Measurements from ENCODE around the gene SNX19.

DNA sequence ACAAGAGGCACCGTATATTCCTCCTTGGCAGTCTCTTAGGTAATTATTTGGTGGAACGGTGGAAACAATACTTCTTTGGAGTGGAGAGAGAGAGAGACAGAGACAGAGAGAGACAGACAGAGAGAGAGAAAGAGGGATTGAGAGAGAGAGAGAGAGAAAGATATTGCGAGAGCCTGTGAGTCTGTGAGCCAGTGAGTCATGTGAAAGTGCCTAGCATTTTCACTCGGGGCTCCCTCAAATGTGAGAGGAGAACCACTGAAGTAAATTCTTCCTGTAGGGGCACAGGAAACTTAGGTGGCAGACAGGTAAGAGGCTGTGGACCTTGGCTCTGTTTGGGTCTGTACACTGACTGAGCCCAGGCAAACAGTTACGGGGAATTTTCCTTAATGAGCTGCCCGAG lies 31.6 kb upstream of the SNX19 start:
- TF ChIP-seq, protein P1, sequence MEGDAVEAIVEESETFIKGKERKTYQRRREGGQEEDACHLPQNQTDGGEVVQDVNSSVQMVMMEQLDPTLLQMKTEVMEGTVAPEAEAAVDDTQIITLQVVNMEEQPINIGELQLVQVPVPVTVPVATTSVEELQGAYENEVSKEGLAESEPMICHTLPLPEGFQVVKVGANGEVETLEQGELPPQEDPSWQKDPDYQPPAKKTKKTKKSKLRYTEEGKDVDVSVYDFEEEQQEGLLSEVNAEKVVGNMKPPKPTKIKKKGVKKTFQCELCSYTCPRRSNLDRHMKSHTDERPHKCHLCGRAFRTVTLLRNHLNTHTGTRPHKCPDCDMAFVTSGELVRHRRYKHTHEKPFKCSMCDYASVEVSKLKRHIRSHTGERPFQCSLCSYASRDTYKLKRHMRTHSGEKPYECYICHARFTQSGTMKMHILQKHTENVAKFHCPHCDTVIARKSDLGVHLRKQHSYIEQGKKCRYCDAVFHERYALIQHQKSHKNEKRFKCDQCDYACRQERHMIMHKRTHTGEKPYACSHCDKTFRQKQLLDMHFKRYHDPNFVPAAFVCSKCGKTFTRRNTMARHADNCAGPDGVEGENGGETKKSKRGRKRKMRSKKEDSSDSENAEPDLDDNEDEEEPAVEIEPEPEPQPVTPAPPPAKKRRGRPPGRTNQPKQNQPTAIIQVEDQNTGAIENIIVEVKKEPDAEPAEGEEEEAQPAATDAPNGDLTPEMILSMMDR (IDR thresholded peaks at IDR 0.05; ENCODE audit: insufficient read depth, low read length, poor library complexity, severe bottlenecking), result no peak
- TF ChIP-seq EZH2phosphoT487 (conservative IDR thresholded peaks at IDR 0.05; ENCODE audit: low read length), result no peak
